Retinal pigment epithelial cell (primary cell): ENCODE data around the gene TOPAZ1.

Source experiments
- DNase-seq: peaks from one replicate; pipeline ENCODE4 v3.0.0-alpha.2; 2010; ENCODE audit warnings: low read depth
- H3K4me3 ChIP-seq: 2 replicates; pipeline ENCODE4 v1.5.1; 2011; ENCODE audit warnings: mild to moderate bottlenecking, low read length, control low read depth, moderate library complexity
- CTCF ChIP-seq: conservative IDR thresholded peaks from 2 replicates; pipeline ENCODE4 v1.5.1; 2011; ENCODE audit warnings: low read depth, low read length, control low read depth, inconsistent platforms

Gene TOPAZ1

GRCh38 chr3:44241706-44242105 lies at the start of gene TOPAZ1:
TOPAZ1 (plus strand) TSS chr3:44241886; CDS start chr3:44242054, 168 bp downstream.
- no peak within 1 kb of the TSS for H3K4me3 ChIP-seq
- TF ChIP-seq CTCF: no peak
- no peak for DNase-seq

DNA sequence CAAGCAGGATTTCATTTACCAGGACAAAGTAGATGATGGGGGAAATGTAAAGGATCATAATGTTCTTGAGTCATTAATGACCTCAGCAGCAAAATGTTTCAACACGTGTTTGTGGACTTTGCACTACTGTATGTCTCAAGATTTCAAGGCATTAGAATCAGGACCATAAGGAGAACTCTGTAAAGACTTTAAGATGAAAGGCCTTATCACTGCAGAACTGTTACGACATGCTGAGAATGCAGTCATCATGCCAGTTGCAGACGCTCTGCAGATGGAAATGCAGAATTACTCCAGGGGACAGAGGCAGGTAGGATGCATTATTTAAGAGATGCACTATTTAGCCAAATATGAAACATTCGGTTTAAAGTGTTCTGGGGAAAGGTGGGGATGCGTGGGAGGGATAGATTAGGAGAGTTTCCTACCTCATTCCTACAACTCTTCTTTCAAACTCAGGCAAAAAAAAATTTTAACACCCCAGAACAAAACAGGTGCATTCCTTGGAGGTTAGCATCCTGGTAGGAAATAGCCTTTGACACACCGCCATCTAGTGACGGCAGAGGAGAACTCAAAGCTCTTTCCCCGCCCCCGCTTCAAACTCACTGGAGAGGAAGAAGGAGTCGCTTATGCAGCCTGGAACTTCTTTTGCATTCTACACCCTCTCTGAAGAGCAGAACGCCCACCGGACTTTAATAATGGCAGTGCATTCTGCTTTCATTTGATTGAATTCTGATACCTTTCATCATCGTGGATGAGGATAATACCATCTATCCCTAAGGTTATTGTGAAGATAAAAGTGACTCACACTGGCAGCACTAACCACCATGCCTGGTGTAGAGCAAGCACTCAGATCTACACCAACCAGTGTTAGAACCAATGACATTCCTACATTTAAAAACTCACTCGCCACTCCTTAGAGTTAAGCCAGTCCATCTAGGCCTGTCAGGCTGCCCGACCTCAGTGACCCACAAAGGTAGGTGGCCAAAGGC lies 43.1 kb upstream of the TOPAZ1 start:
- no peak overlapping the region for H3K4me3 ChIP-seq
- TF ChIP-seq CTCF: peak; percentile 88
- peak; percentile 21 for DNase-seq

DNA sequence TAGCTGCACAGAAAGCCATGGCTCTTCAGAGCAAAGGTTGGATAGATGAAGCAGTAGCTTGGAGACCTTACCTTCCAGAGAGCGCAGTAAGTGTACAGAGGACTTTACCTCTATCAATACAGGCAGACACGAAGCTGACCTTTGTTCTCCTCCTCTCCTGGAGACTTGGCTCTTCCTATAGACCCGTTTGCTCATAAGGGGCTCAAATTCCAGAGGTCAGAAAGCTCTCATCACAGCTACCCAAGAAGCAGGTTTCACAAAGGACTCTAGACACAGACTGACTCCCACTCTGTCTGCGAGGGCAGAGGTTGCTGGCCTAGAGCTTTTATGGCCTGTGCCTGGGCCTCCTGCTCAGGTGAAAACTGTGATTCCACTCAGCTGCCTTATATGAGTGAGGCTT lies 35.4 kb upstream of the TOPAZ1 start:
- DNase-seq: no peak
- H3K4me3 ChIP-seq: no peak overlapping the region
- no peak for TF ChIP-seq CTCF

DNA sequence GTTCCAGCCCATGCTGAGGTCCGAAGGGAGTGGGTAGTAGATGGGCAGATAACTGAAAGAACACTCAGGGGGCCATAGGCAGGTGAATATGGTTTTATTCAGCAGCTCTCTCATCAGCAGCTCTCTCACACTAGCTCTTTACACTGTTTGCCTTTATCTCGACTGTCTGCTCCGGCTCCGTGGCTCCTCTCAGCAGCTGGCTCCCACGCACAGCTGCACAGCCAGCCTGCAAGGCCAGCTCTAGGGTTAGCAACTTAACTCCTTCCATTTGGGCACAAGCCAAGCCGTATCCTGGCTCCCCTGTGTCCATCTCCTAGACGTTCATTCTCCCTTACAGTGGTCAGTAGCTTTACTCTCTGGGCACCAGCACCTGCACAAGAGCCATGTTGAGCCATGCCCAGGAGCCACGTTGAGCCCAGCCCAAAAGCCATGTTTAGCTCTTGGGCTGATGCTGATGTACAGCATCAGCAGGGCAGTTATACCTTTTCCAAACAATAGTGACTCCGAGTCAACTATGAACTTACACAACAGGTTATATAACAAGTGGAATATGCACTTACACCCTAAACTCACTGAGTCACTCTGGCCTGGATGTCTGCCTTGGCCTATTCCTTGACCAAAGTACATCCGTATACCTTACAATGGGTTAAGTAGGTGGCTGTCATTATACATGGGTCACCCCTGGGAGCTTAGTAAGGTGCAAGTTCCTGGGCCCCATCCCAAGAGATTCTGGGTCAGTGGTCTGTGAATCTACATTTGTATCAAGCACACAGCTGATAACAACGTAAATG lies 34.6 kb upstream of the TOPAZ1 start:
- H3K4me3 ChIP-seq: no peak overlapping the region
- no peak for TF ChIP-seq CTCF

DNA sequence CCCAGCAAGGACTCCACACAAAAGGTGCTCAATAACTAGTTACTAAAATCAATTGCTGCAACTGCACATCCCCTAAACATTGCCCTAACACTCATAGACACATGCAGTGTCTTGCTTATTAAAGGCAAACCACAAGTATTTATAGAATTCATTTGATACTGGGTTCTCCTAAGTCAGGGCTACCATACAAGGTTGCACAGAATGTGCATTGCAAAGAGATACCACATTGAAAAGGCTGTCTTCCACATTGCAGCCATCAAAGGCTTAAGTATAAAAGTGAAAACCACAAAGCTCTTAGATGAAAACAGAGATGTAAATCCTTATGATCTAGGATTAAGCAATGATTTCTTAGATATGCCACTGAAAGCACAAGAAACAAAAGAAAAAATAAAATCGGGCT lies 33.6 kb upstream of the TOPAZ1 start:
- no peak overlapping the region for H3K4me3 ChIP-seq
- TF ChIP-seq CTCF: no peak
- DNase-seq: no peak

More for the DNA sequence above, 34.6 kb upstream of the TOPAZ1 start:
- no peak for DNase-seq

DNA sequence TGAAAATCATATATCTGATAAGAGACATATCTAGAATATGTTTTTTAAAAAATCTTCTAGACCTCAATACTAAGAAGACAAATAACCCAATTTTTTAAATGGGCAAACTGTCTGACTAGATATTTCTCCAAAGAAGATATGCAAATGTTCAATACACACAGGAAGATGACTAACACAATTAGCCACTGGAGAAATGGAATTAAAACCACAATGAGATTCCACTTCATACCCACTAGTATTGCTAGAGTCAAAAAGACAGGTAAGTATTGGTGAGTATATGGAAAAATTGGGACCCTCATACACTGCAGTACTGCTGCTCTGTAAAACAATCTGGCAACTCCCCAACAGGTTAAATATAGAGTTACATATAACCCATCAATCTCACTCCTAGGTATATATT lies 33.1 kb upstream of the TOPAZ1 start:
- no peak overlapping the region for H3K4me3 ChIP-seq
- no peak for TF ChIP-seq CTCF
- no peak for DNase-seq
